Activated naive CD4-positive, alpha-beta T cell treated with anti-CD3 and anti-CD28 coated beads, Interleukin-2, amount 10 ng/mL, durations not matched to agents 7 days and 5 days (primary cell): ENCODE results near the gene CSHL1.
"Not testable (repeated sequence)": the region's sequence is repeated elsewhere in the genome, so short reads cannot be mapped to it uniquely, and the experiment has no call there.

Source experiments
- CTCF ChIA-PET: fragments of 350-600 bp; sonication (Branson Sonifier 250); formaldehyde crosslinking; loops from one replicate; lab custom pipeline; 2021; ENCODE audit warnings: antibody characterized with exemption; lab: Charles Lee
- DNase-seq: peaks from one replicate; pipeline ENCODE4 v3.0.0-alpha.2; 2020
- H3K27ac Mint-ChIP-seq: one replicate; pipeline ENCODE4 v1.8.0; 2021; ENCODE audit warnings: mild to moderate bottlenecking, moderate library complexity, mixed read lengths
- H3K27me3 Mint-ChIP-seq: one replicate; pipeline ENCODE4 v1.8.0; 2021; ENCODE audit warnings: mild to moderate bottlenecking, mixed read lengths
- H3K36me3 Mint-ChIP-seq: one replicate; pipeline ENCODE4 v1.8.0; 2021; ENCODE audit warnings: mixed read lengths
- H3K4me1 Mint-ChIP-seq: one replicate; pipeline ENCODE4 v1.8.0; 2021; ENCODE audit warnings: mixed read lengths
- H3K4me3 Mint-ChIP-seq: one replicate; pipeline ENCODE4 v1.8.0; 2021; ENCODE audit warnings: mild to moderate bottlenecking, moderate library complexity, mixed read lengths
- H3K9me3 Mint-ChIP-seq: one replicate; pipeline ENCODE4 v1.8.0; 2021; ENCODE audit warnings: mixed read lengths

The CSHL1 gene

GRCh38 chr17:63907161-63907778, 3.8 kb downstream of the CSHL1 start:
- not testable (repeated sequence) for H3K4me1 Mint-ChIP-seq, H3K4me3 Mint-ChIP-seq, DNase-seq, H3K9me3 Mint-ChIP-seq, H3K27ac Mint-ChIP-seq, H3K36me3 Mint-ChIP-seq
- CTCF ChIA-PET, result interaction anchor here (0.9 to 1.4 kb wide), 2 partner anchors 12 to 239 kb away, joined by 3 to 4 read pairs; partner anchors contain the start of gene GH1
- H3K27me3 Mint-ChIP-seq, result peaks cover 54% of the 10 kb centered on the region

GRCh38 chr17:63904796-63905195, 6.3 kb downstream of the CSHL1 start:
- DNase-seq, H3K4me1 Mint-ChIP-seq, H3K9me3 Mint-ChIP-seq, H3K36me3 Mint-ChIP-seq, H3K27ac Mint-ChIP-seq, H3K4me3 Mint-ChIP-seq: not testable (repeated sequence)
- CTCF ChIA-PET, result interaction anchor here (0.6 to 4.6 kb wide), 9 partner anchors 14 to 229 kb away, joined by 3 to 22 read pairs (median 4); partner anchors contain the start of gene GH1
- H3K27me3 Mint-ChIP-seq, result peaks cover 57% of the 10 kb centered on the region

GRCh38 chr17:63903787-63904201, 7.3 kb downstream of the CSHL1 start:
- H3K4me3 Mint-ChIP-seq, H3K9me3 Mint-ChIP-seq, H3K36me3 Mint-ChIP-seq, H3K4me1 Mint-ChIP-seq, H3K27ac Mint-ChIP-seq: not testable (repeated sequence)
- CTCF ChIA-PET, result interaction anchor here (1.0 to 4.6 kb wide), 8 partner anchors 13 to 230 kb away, joined by 3 to 22 read pairs (median 8); partner anchors contain the start of gene GH1
- peak; percentile 46 for DNase-seq
- peaks cover 62% of the 10 kb centered on the region for H3K27me3 Mint-ChIP-seq

- CTCF ChIA-PET, result interaction anchor here (0.6 to 4.6 kb wide), 6 partner anchors 12 to 124 kb away, joined by 3 to 22 read pairs (median 4); partner anchors contain the start of gene GH1
- H3K36me3 Mint-ChIP-seq, H3K4me1 Mint-ChIP-seq, DNase-seq, H3K27ac Mint-ChIP-seq, H3K4me3 Mint-ChIP-seq, H3K9me3 Mint-ChIP-seq: not testable (repeated sequence)
- peaks cover 70% of the 10 kb centered on the region for H3K27me3 Mint-ChIP-seq
Measured at GRCh38 chr17:63901971-63902370, 9.1 kb downstream of the CSHL1 start.

- CTCF ChIA-PET, result interaction anchor here (0.6 to 1.5 kb wide), 4 partner anchors 9 to 250 kb away, joined by 3 to 4 read pairs (median 3); no protein-coding TSS in a partner anchor
- H3K4me3 Mint-ChIP-seq, H3K4me1 Mint-ChIP-seq, H3K36me3 Mint-ChIP-seq, H3K9me3 Mint-ChIP-seq, H3K27ac Mint-ChIP-seq: not testable (repeated sequence)
- H3K27me3 Mint-ChIP-seq, result peaks cover 66% of the 10 kb centered on the region
- peak; percentile 21 for DNase-seq
Measured at GRCh38 chr17:63898899-63899798, 11.9 kb downstream of the CSHL1 start.

- H3K36me3 Mint-ChIP-seq, CTCF ChIA-PET, H3K27ac Mint-ChIP-seq, H3K9me3 Mint-ChIP-seq, DNase-seq, H3K4me1 Mint-ChIP-seq, H3K4me3 Mint-ChIP-seq: not testable (repeated sequence)
- H3K27me3 Mint-ChIP-seq, result peaks cover 55% of the 10 kb centered on the region
Measured at GRCh38 chr17:63896524-63897354, 14.3 kb downstream of the CSHL1 start, which contains the start of gene CSH1. Gene CSH1, minus strand, starts transcription at chr17:63896574. Its CDS starts 63 bp downstream, at chr17:63896511.

GRCh38 chr17:63894821-63895220, 16.2 kb downstream of the CSHL1 start:
- H3K4me3 Mint-ChIP-seq, H3K36me3 Mint-ChIP-seq, H3K9me3 Mint-ChIP-seq, CTCF ChIA-PET, DNase-seq, H3K27ac Mint-ChIP-seq, H3K4me1 Mint-ChIP-seq: not testable (repeated sequence)
- H3K27me3 Mint-ChIP-seq, result peaks cover 48% of the 10 kb centered on the region

- H3K9me3 Mint-ChIP-seq, CTCF ChIA-PET, H3K27ac Mint-ChIP-seq, H3K36me3 Mint-ChIP-seq, DNase-seq, H3K4me1 Mint-ChIP-seq, H3K4me3 Mint-ChIP-seq: not testable (repeated sequence)
- H3K27me3 Mint-ChIP-seq, result peaks cover 46% of the 10 kb centered on the region
Measured at GRCh38 chr17:63894021-63894420, 17.0 kb downstream of the CSHL1 start.

- not testable (repeated sequence) for H3K4me3 Mint-ChIP-seq, H3K9me3 Mint-ChIP-seq, H3K36me3 Mint-ChIP-seq, H3K4me1 Mint-ChIP-seq, DNase-seq, H3K27ac Mint-ChIP-seq
- peaks cover 43% of the 10 kb centered on the region for H3K27me3 Mint-ChIP-seq
- CTCF ChIA-PET, result interaction anchor here (1.1 kb wide), 2 partner anchors 26 to 241 kb away, joined by 3 to 4 read pairs; no protein-coding TSS in a partner anchor
Measured at GRCh38 chr17:63892316-63893037, 18.6 kb downstream of the CSHL1 start.

GRCh38 chr17:63889026-63889848, 21.8 kb downstream of the CSHL1 start:
- peak; percentile 34 for DNase-seq
- not testable (repeated sequence) for H3K4me3 Mint-ChIP-seq

GRCh38 chr17:63885119-63885518, 25.9 kb downstream of the CSHL1 start:
- H3K27ac Mint-ChIP-seq, H3K36me3 Mint-ChIP-seq, DNase-seq, H3K4me3 Mint-ChIP-seq, H3K4me1 Mint-ChIP-seq, CTCF ChIA-PET, H3K9me3 Mint-ChIP-seq: not testable (repeated sequence)
- peaks cover 56% of the 10 kb centered on the region for H3K27me3 Mint-ChIP-seq

More at GRCh38 chr17:63889026-63889848, 21.8 kb downstream of the CSHL1 start:
- H3K9me3 Mint-ChIP-seq, H3K36me3 Mint-ChIP-seq, H3K27ac Mint-ChIP-seq, H3K4me1 Mint-ChIP-seq: not testable (repeated sequence)
- peaks cover 60% of the 10 kb centered on the region for H3K27me3 Mint-ChIP-seq
- CTCF ChIA-PET, result interaction anchor here (0.7 to 3.2 kb wide), 11 partner anchors 9 to 393 kb away, joined by 3 to 22 read pairs (median 4); partner anchors contain the start of gene CSH2

GRCh38 chr17:63882626-63883126, 28.4 kb downstream of the CSHL1 start:
- H3K9me3 Mint-ChIP-seq, H3K27ac Mint-ChIP-seq, H3K4me1 Mint-ChIP-seq, H3K36me3 Mint-ChIP-seq, H3K4me3 Mint-ChIP-seq, DNase-seq: not testable (repeated sequence)
- peaks cover 55% of the 10 kb centered on the region for H3K27me3 Mint-ChIP-seq
- CTCF ChIA-PET, result interaction anchor here (0.7 to 2.4 kb wide), 4 partner anchors 13 to 143 kb away, joined by 3 to 8 read pairs (median 4); no protein-coding TSS in a partner anchor
